IMR-90 (cell line): Measurements from ENCODE around the gene LUZP2. TPM values are rescaled to one million over a fixed set of nuclear protein-coding genes. Genes with fewer than 3 reads are reported as not detected.

Source experiments
- ATAC-seq: fragments of 200-7000 bp; cut with Tn5 transposase; 2 replicates; pipeline ENCODE4 v1.9.1; 2020; ENCODE audit warnings: low read depth, mild to moderate bottlenecking, moderate library complexity
- BruUV-seq: library from RNA; stranded (reverse); fragments of 400-500 nt; replicated peaks from 2 replicates; lab custom pipeline; 2021; lab: Mats Ljungman, UMichigan
- CTCF ChIA-PET: fragments of 300-600 bp; formaldehyde crosslinking; extraction: SDS; loops from one replicate; lab custom pipeline; 2021; ENCODE audit warnings: antibody characterized with exemption; lab: Yijun Ruan, JAX
- POLR2A ChIA-PET: fragments of 300-600 bp; sonication (Branson Sonifier 250); formaldehyde crosslinking; loops from one replicate; lab custom pipeline; 2022; ENCODE audit warnings: antibody characterized with exemption; ENCODE audit not compliant: unreplicated experiment; lab: Charles Lee
- DNase-seq: peaks from one replicate; pipeline ENCODE4 v3.0.0; 2013
- H2AFZ ChIP-seq: replicated peaks from 2 replicates; pipeline ENCODE3; 2013; ENCODE audit warnings: low read length, mild to moderate bottlenecking; ENCODE audit not compliant: poor library complexity
- H2AK5ac ChIP-seq: 2 replicates; pipeline ENCODE4 v1.6.1; 2013; ENCODE audit warnings: low read depth, low read length, inconsistent platforms
- H2AK9ac ChIP-seq: replicated peaks from 2 replicates; pipeline ENCODE3; 2013; ENCODE audit warnings: mild to moderate bottlenecking, low read depth, low read length, moderate library complexity; ENCODE audit not compliant: poor library complexity
- H2BK120ac ChIP-seq: 2 replicates; pipeline ENCODE4 v1.6.1; 2013; ENCODE audit warnings: low read depth, low read length, inconsistent platforms
- H2BK15ac ChIP-seq: 3 replicates; pipeline ENCODE4 v1.6.1; 2013; ENCODE audit warnings: low read depth, low read length, inconsistent platforms
- H2BK20ac ChIP-seq: 2 replicates; pipeline ENCODE4 v1.6.1; 2013; ENCODE audit warnings: low read depth, mild to moderate bottlenecking, inconsistent platforms, low read length, moderate library complexity
- H2BK5ac ChIP-seq: 2 replicates; pipeline ENCODE4 v1.6.1; 2013; ENCODE audit warnings: mild to moderate bottlenecking, low read depth, low read length, inconsistent platforms; ENCODE audit not compliant: poor library complexity, severe bottlenecking
- H3K14ac ChIP-seq: replicated peaks from 2 replicates; pipeline ENCODE4 v1.6.1; 2013; ENCODE audit warnings: low read depth, low read length, inconsistent platforms
- H3K18ac ChIP-seq: 2 replicates; pipeline ENCODE4 v1.6.1; 2013; ENCODE audit warnings: low read depth, low read length, control low read depth
- H3K23ac ChIP-seq: 2 replicates; pipeline ENCODE4 v1.6.1; 2013; ENCODE audit warnings: low read depth, low read length, inconsistent platforms
- H3K27ac ChIP-seq: 2 replicates; pipeline ENCODE4 v1.5.1; 2013; ENCODE audit warnings: mild to moderate bottlenecking, control low read depth, low read length; ENCODE audit not compliant: insufficient read depth
- H3K27me3 ChIP-seq: 2 replicates; pipeline ENCODE4 v1.6.1; 2013; ENCODE audit warnings: low read length; ENCODE audit not compliant: control insufficient read depth, insufficient read depth
- H3K36me3 ChIP-seq: 2 replicates; pipeline ENCODE4 v1.6.1; 2013; ENCODE audit warnings: low read length, mixed read lengths; ENCODE audit not compliant: control insufficient read depth, insufficient read depth
- H3K4ac ChIP-seq: 2 replicates; pipeline ENCODE4 v1.6.1; 2013; ENCODE audit warnings: low read depth, low read length, inconsistent platforms
- H3K4me1 ChIP-seq: 2 replicates; pipeline ENCODE4 v1.6.1; 2013; ENCODE audit warnings: low read length, mixed read lengths; ENCODE audit not compliant: control insufficient read depth, insufficient read depth
- H3K4me2 ChIP-seq: 2 replicates; pipeline ENCODE4 v1.6.1; 2013; ENCODE audit warnings: low read depth, mild to moderate bottlenecking, control low read depth, low read length, moderate library complexity
- H3K4me3 ChIP-seq: 2 replicates; pipeline ENCODE4 v1.5.1; 2013; ENCODE audit warnings: low read depth, mild to moderate bottlenecking, control low read depth, low read length, moderate library complexity; ENCODE audit not compliant: insufficient read depth
- H3K56ac ChIP-seq: 2 replicates; pipeline ENCODE4 v1.6.1; 2013; ENCODE audit warnings: low read length, inconsistent platforms; ENCODE audit not compliant: insufficient read depth; ENCODE audit errors: extremely low read depth
- H3K79me1 ChIP-seq, 2 experiments: 2 replicates each; pipeline ENCODE4 v1.6.1; 2013; ENCODE audit warnings: low read length in 2 of 2, inconsistent platforms in 1 of 2, low read depth in 1 of 2
- H3K9ac ChIP-seq: 2 replicates; pipeline ENCODE4 v1.6.1; 2013; ENCODE audit warnings: low read depth, low read length, control low read depth
- H3K9me1 ChIP-seq: 2 replicates; pipeline ENCODE4 v1.6.1; 2013; ENCODE audit warnings: low read length, inconsistent platforms; ENCODE audit not compliant: insufficient read depth
- H3K9me3 ChIP-seq: 2 replicates; pipeline ENCODE4 v1.6.1; 2013; ENCODE audit warnings: low read length; ENCODE audit not compliant: control insufficient read depth, insufficient read depth
- H4K20me1 ChIP-seq: 2 replicates; pipeline ENCODE4 v1.6.1; 2013; ENCODE audit warnings: low read length, inconsistent platforms; ENCODE audit not compliant: insufficient read depth
- H4K5ac ChIP-seq: 2 replicates; pipeline ENCODE4 v1.6.1; 2013; ENCODE audit warnings: mild to moderate bottlenecking, low read depth, low read length, control low read depth
- H4K8ac ChIP-seq, 2 experiments: 2 replicates each; pipeline ENCODE4 v1.6.1; 2013; ENCODE audit warnings: low read depth in 2 of 2, low read length in 2 of 2, control low read depth in 1 of 2, inconsistent platforms in 1 of 2
- H4K91ac ChIP-seq: 2 replicates; pipeline ENCODE4 v1.6.1; 2013; ENCODE audit warnings: low read depth, low read length, inconsistent platforms; ENCODE audit not compliant: insufficient read depth
- BHLHE40 ChIP-seq: fragments of 150-350 bp; IDR thresholded peaks from 2 replicates; pipeline ENCODE4 v1.6.1; 2016; ENCODE audit warnings: mild to moderate bottlenecking, low read depth, low read length
- CEBPB ChIP-seq: IDR thresholded peaks from 2 replicates; pipeline ENCODE4 v1.6.1; 2012; ENCODE audit warnings: low read depth, low read length, improper control_type of control experiment
- CHD1 ChIP-seq: IDR thresholded peaks from 2 replicates; pipeline ENCODE4 v1.6.1; 2012; ENCODE audit warnings: low read depth, low read length, improper control_type of control experiment
- CTCF ChIP-seq: conservative IDR thresholded peaks from 2 replicates; pipeline ENCODE4 v1.5.1; 2012; ENCODE audit warnings: mild to moderate bottlenecking, low read depth, low read length, improper control_type of control experiment
- FOS ChIP-seq: fragments of 150-350 bp; IDR thresholded peaks from 2 replicates; pipeline ENCODE4 v1.6.1; 2016; ENCODE audit warnings: low read depth, low read length
- MAFK ChIP-seq: IDR thresholded peaks from 2 replicates; pipeline ENCODE4 v1.6.1; 2012; ENCODE audit warnings: low read depth, low read length, improper control_type of control experiment
- MAZ ChIP-seq: IDR thresholded peaks from 2 replicates; pipeline ENCODE4 v1.6.1; 2012; ENCODE audit warnings: low read depth, mild to moderate bottlenecking, low read length, improper control_type of control experiment, moderate library complexity, borderline replicate concordance
- MXI1 ChIP-seq: IDR thresholded peaks from 2 replicates; pipeline ENCODE4 v1.6.1; 2012; ENCODE audit warnings: low read depth, mild to moderate bottlenecking, low read length, moderate library complexity, borderline replicate concordance
- NFE2L2 ChIP-seq: fragments of 150-350 bp; IDR thresholded peaks from 2 replicates; pipeline ENCODE4 v1.6.1; 2016; ENCODE audit warnings: low read depth, mild to moderate bottlenecking, low read length
- POLR2A ChIP-seq: IDR thresholded peaks from 2 replicates; pipeline ENCODE4 v1.6.1; 2012; ENCODE audit warnings: mild to moderate bottlenecking, low read depth, low read length
- RAD21 ChIP-seq: IDR thresholded peaks from 2 replicates; pipeline ENCODE4 v1.6.1; 2012; ENCODE audit warnings: low read length, improper control_type of control experiment
- RCOR1 ChIP-seq: IDR thresholded peaks from 2 replicates; pipeline ENCODE4 v1.6.1; 2012; ENCODE audit warnings: mild to moderate bottlenecking, low read length, improper control_type of control experiment; ENCODE audit not compliant: insufficient replicate concordance
- RFX5 ChIP-seq: IDR thresholded peaks from 2 replicates; pipeline ENCODE4 v1.8.0; 2012; ENCODE audit warnings: low read depth, mild to moderate bottlenecking, low read length, moderate library complexity
- SMC3 ChIP-seq: fragments of 150-350 bp; IDR thresholded peaks from 2 replicates; pipeline ENCODE4 v1.6.1; 2016; ENCODE audit warnings: low read depth, mild to moderate bottlenecking, antibody characterized with exemption, low read length, moderate library complexity
- WGBS, 2 experiments: methylation state at CpG; one replicate each; pipeline versions ENCODE4 v1.1.5 to v1.1.7; 2013; ENCODE audit warnings: missing lambda C conversion rate in 2 of 2; ENCODE audit not compliant: insufficient read length in 1 of 2; ENCODE audit errors: extremely low coverage in 2 of 2; 5-methylcytosine and 5-hydroxymethylcytosine counted together
- dilution Hi-C: fragments of 300-500 bp; cut with HindIII; formaldehyde crosslinking; loops from one replicate; pipeline ENCODE4 v1.14.3; 2018; ENCODE audit warnings: low sequenced_read_pairs; ENCODE audit not compliant: unreplicated experiment
- in situ Hi-C: fragments of 300-500 bp; cut with MboI; formaldehyde crosslinking; loops from 3 replicates; pipeline ENCODE4 v1.14.3; 2019; ENCODE audit warnings: low sequenced_read_pairs, inconsistent platforms, mixed read lengths
- intact Hi-C: fragments of 100-400 bp; cut with micrococcal nuclease; formaldehyde crosslinking; loops from 2 replicates; pipeline ENCODE4 v1.10.0; 2022
- polyA plus RNA-seq, 3 experiments: library from polyadenylated mRNA; depleted of rRNA; stranded (reverse); fragments of >200 nt; gene quantifications; 2 replicates each; pipeline ENCODE4 v1.2.3, GENCODE V29; 2012; ENCODE audit warnings: low replicate concordance in 1 of 3
- total RNA-seq: library from RNA; depleted of rRNA; stranded (reverse); fragments of >200 nt; gene quantifications from 2 replicates; pipeline ENCODE4 v1.2.3, GENCODE V29; 2012
- TF ChIP-seq, protein P1 (sequence below): fragments of 150-350 bp; IDR thresholded peaks from 2 replicates; pipeline ENCODE4 v1.6.1; 2016; ENCODE audit warnings: low read depth, mild to moderate bottlenecking, low read length, moderate library complexity, borderline replicate concordance
- TF ChIP-seq, protein P2 (sequence below): fragments of 150-350 bp; IDR thresholded peaks from 2 replicates; pipeline ENCODE4 v1.6.1; 2017; ENCODE audit warnings: mild to moderate bottlenecking, antibody characterized with exemption, low read length, low read depth

LUZP2 gene
- total and polyA plus RNA-seq, 2 of the 4 experiments (the other 2 are of a cell fraction): 0.89 to 2.0 TPM

- Histone ChIP-seq H3K9me3 (no peaks in the 10 kb centered on the region), H3K4ac (no peak overlapping the region), H2BK20ac (no peak overlapping the region), H2AFZ (no peak overlapping the region), H2AK5ac (no peak overlapping the region), H4K5ac (no peak overlapping the region), H3K27me3 (no peaks in the 10 kb centered on the region), H3K23ac (no peak overlapping the region), H3K9ac (no peak overlapping the region), H4K20me1 (no peaks in the 10 kb centered on the region), H3K4me3 (no peak overlapping the region), H4K91ac (no peak overlapping the region), H2BK5ac (no peak overlapping the region), H3K9me1 (no peaks in the 10 kb centered on the region), H3K4me1 (no peaks in the 10 kb centered on the region), H4K8ac (no peak overlapping the region), H3K79me1 (no peaks in the 10 kb centered on the region), H3K56ac (no peak overlapping the region), H3K14ac (no peak overlapping the region), H3K4me2 (no peak overlapping the region), H2AK9ac (no peak overlapping the region), H2BK120ac (no peak overlapping the region), H3K18ac (no peak overlapping the region), H3K27ac (no peak overlapping the region), H2BK15ac (no peak overlapping the region), H3K36me3 (no peaks in the 10 kb centered on the region)
- BruUV-seq: no TSS peak
- DNase-seq (no peak), ATAC-seq (no peak)
- CTCF ChIA-PET: no interaction called here
- in situ Hi-C loops: no loop called here
- WGBS, 2 experiments: no CpG with 5 or more reads among the region's 2 CpGs
- dilution Hi-C loops: no loop called here
- POLR2A ChIA-PET: no interaction called here
- TF ChIP-seq, protein P1, sequence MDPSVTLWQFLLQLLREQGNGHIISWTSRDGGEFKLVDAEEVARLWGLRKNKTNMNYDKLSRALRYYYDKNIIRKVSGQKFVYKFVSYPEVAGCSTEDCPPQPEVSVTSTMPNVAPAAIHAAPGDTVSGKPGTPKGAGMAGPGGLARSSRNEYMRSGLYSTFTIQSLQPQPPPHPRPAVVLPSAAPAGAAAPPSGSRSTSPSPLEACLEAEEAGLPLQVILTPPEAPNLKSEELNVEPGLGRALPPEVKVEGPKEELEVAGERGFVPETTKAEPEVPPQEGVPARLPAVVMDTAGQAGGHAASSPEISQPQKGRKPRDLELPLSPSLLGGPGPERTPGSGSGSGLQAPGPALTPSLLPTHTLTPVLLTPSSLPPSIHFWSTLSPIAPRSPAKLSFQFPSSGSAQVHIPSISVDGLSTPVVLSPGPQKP: no peak
- no peak for TF ChIP-seq SMC3
- TF ChIP-seq FOS: no peak
- no peak for TF ChIP-seq MAFK
- TF ChIP-seq POLR2A: no peak
- TF ChIP-seq, protein P2, sequence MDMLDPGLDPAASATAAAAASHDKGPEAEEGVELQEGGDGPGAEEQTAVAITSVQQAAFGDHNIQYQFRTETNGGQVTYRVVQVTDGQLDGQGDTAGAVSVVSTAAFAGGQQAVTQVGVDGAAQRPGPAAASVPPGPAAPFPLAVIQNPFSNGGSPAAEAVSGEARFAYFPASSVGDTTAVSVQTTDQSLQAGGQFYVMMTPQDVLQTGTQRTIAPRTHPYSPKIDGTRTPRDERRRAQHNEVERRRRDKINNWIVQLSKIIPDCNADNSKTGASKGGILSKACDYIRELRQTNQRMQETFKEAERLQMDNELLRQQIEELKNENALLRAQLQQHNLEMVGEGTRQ: no peak
- TF ChIP-seq BHLHE40: no peak
- no peak for TF ChIP-seq CEBPB
- no peak for TF ChIP-seq MXI1
- TF ChIP-seq MAZ: no peak
- TF ChIP-seq NFE2L2: no peak
- TF ChIP-seq CTCF: no peak
- no peak for TF ChIP-seq RFX5
- TF ChIP-seq RAD21: no peak
- no peak for TF ChIP-seq RCOR1
- TF ChIP-seq CHD1: no peak
- intact Hi-C loops: no loop called here
Observed at GRCh38 chr11:24963852-24964251, 467.0 kb downstream of the LUZP2 start.
